ENCODE measurements around the gene SRC. TPM values are rescaled to one million over a fixed set of nuclear protein-coding genes. Genes with fewer than 3 reads are reported as not detected.

The SRC gene
- polyA plus RNA-seq, 1 donor (not counting 4 experiments of a cell fraction or from before 2014, with no cell fraction given), result 22.8 TPM

DNA sequence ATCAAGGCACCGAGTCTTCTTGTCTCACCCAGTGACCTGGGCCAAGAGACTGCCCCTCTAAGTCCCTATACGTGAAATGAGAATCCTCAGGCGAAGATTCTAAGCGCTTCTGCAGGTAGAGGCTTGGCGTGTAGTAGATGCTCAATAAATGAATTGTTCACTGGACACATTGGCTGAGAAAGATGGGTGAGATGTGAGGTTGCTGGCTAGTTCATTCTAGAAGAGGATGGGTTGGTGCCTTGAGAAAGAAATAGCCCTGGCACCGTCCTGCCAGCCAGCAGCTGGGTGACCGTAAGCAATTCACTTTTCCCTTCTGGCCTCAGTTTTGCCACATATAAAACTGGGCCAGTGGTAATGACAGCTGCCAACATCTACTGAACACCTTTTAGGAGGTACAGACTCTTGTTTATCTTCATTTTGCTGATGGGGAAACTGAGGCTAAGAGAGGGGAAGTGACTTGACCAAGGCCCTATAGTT lies 1.4 kb downstream of the SRC start:
- Histone ChIP-seq H3K4me3 (ENCODE audit: control insufficient read depth in 2 of 3, extremely low read depth in 1 of 3, insufficient read depth in 2 of 3, low read depth in 1 of 3, low read length in 3 of 3) (peak overlapping the region; percentile 39 to 76 (median 55)), H3K27me3 (ENCODE audit: control insufficient read depth, extremely low read depth, insufficient read depth, low read length) (no peaks in the 10 kb centered on the region), H2AFZ (ENCODE audit: control insufficient read depth, low read length) (no peak overlapping the region), H3K79me2 (ENCODE audit: control insufficient read depth, insufficient read depth, low read length) (peaks cover 63% of the 10 kb centered on the region), H3K4me2 (ENCODE audit: control insufficient read depth, extremely low read depth, insufficient read depth, low read depth, low read length) (peak overlapping the region; percentile 82), H4K20me1 (ENCODE audit: control insufficient read depth, extremely low read depth, insufficient read depth, low read length) (peaks cover 8% of the 10 kb centered on the region), H3K4me1 (ENCODE audit: control insufficient read depth, extremely low read depth, insufficient read depth, low read length) (peaks cover 24% of the 10 kb centered on the region), H3K9me1 (ENCODE audit: control insufficient read depth, extremely low read depth, insufficient read depth, low read length) (peaks cover 6% of the 10 kb centered on the region), H3K9me3 (ENCODE audit: control insufficient read depth, low read depth, low read length) (no peaks in the 10 kb centered on the region), H3K9ac (ENCODE audit: control insufficient read depth, extremely low read depth, insufficient read depth, low read length) (peak overlapping the region; percentile 58), H3K27ac (ENCODE audit: control insufficient read depth, insufficient read depth, low read length) (no peak overlapping the region), H3K36me3 (ENCODE audit: control insufficient read depth in 2 of 2, extremely low read depth in 1 of 2, insufficient read depth in 2 of 2, low read length in 2 of 2) (peaks cover 6 to 29% of the 10 kb centered on the region in 2 experiments)
- TF ChIP-seq, protein P1, sequence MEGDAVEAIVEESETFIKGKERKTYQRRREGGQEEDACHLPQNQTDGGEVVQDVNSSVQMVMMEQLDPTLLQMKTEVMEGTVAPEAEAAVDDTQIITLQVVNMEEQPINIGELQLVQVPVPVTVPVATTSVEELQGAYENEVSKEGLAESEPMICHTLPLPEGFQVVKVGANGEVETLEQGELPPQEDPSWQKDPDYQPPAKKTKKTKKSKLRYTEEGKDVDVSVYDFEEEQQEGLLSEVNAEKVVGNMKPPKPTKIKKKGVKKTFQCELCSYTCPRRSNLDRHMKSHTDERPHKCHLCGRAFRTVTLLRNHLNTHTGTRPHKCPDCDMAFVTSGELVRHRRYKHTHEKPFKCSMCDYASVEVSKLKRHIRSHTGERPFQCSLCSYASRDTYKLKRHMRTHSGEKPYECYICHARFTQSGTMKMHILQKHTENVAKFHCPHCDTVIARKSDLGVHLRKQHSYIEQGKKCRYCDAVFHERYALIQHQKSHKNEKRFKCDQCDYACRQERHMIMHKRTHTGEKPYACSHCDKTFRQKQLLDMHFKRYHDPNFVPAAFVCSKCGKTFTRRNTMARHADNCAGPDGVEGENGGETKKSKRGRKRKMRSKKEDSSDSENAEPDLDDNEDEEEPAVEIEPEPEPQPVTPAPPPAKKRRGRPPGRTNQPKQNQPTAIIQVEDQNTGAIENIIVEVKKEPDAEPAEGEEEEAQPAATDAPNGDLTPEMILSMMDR (optimal IDR thresholded peaks at IDR 0.05 in 1 of 3, IDR thresholded peaks at IDR 0.05 in 1 of 3, conservative IDR thresholded peaks at IDR 0.05 in 1 of 3; ENCODE audit: extremely low read depth in 1 of 3, insufficient read depth in 2 of 3, low read length in 3 of 3), result no peak
- TF ChIP-seq EZH2 (IDR thresholded peaks at IDR 0.05; ENCODE audit: low read length), result no peak
- dilution Hi-C loops (cut with MboI; ENCODE audit: extremely low pct_ligation_motif_present, low sequenced_read_pairs), result no loop called here
- FAIRE-seq (no peak), DNase-seq (ENCODE audit: low read depth, low spot score) (no peak)

DNA sequence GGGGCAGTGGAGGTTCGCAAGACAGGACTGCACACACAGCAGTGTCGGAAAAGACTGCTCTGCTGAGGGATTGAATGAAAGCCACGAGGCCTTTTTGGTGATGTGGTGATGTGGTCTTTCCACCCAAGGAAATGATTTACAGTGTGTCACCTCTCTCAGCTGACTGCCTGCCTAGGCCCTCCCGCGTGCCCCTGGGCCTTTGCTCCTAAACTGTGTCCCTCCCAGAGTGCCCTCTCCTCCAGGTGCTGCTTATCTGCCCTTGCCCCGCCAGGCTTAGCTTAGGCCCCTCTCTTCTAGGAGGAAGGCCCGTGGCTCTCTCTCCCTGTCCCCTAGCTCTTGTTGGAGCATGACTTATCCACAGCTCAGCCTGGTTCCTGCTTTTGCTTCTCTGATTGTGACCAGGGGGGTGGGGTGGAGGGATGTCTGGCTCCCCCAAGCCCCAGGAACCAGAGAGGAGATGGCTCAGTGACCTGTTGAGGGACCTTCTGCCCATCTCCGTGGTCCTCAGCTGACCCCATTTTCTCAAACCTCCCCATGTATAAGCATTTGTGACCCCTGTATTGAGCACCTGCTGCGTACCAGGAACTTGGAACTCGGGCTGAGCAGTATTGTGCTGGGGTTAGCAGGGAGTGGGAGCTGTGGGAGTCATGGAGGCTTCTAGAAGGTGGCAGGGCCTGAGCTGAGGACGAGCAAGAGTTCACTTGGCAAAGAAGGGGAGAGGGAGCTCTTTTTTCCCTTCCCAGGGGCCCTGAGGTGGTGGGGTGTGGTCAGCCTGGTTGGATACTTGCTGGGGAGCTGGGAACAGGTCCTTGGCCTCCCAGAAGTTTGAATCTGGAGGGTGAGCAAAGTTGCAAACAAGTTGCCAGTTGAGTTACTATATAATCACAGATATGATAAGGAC lies 2.2 kb downstream of the SRC start:
- DNase-seq (ENCODE audit: low read depth, low spot score) (no peak), FAIRE-seq (no peak)
- no peaks in the 10 kb centered on the region for H3K9me3 ChIP-seq (ENCODE audit: control insufficient read depth, low read depth, low read length)
- peaks cover 70% of the 10 kb centered on the region for H3K79me2 ChIP-seq (ENCODE audit: control insufficient read depth, insufficient read depth, low read length)
- peaks cover 24% of the 10 kb centered on the region for H3K4me1 ChIP-seq (ENCODE audit: control insufficient read depth, extremely low read depth, insufficient read depth, low read length)
- H4K20me1 ChIP-seq (ENCODE audit: control insufficient read depth, extremely low read depth, insufficient read depth, low read length), result peaks cover 8% of the 10 kb centered on the region
- H2AFZ ChIP-seq (ENCODE audit: control insufficient read depth, low read length), result no peak overlapping the region
- H3K27me3 ChIP-seq (ENCODE audit: control insufficient read depth, extremely low read depth, insufficient read depth, low read length), result no peaks in the 10 kb centered on the region
- H3K36me3 ChIP-seq (ENCODE audit: control insufficient read depth in 2 of 2, extremely low read depth in 1 of 2, insufficient read depth in 2 of 2, low read length in 2 of 2), result peaks cover 6 to 35% of the 10 kb centered on the region in 2 experiments
- H3K27ac ChIP-seq (ENCODE audit: control insufficient read depth, insufficient read depth, low read length), result no peak overlapping the region
- no peak overlapping the region for H3K9ac ChIP-seq (ENCODE audit: control insufficient read depth, extremely low read depth, insufficient read depth, low read length)
- TF ChIP-seq, protein P1 (optimal IDR thresholded peaks at IDR 0.05 in 1 of 3, IDR thresholded peaks at IDR 0.05 in 1 of 3, conservative IDR thresholded peaks at IDR 0.05 in 1 of 3; ENCODE audit: extremely low read depth in 1 of 3, insufficient read depth in 2 of 3, low read length in 3 of 3), result no peak
- no peak for TF ChIP-seq EZH2 (IDR thresholded peaks at IDR 0.05; ENCODE audit: low read length)
- no peak overlapping the region for H3K4me3 ChIP-seq (ENCODE audit: control insufficient read depth in 2 of 3, extremely low read depth in 1 of 3, insufficient read depth in 2 of 3, low read depth in 1 of 3, low read length in 3 of 3)
- H3K4me2 ChIP-seq (ENCODE audit: control insufficient read depth, extremely low read depth, insufficient read depth, low read depth, low read length), result peak overlapping the region; percentile 82
- dilution Hi-C loops (cut with MboI; ENCODE audit: extremely low pct_ligation_motif_present, low sequenced_read_pairs), result no loop called here
- peaks cover 6% of the 10 kb centered on the region for H3K9me1 ChIP-seq (ENCODE audit: control insufficient read depth, extremely low read depth, insufficient read depth, low read length)
